GM18951 (cell line): ENCODE results near the gene ABCA5.

Experiments used
- POLR2A ChIP-seq: IDR thresholded peaks from 4 replicates; pipeline ENCODE4 v1.6.1; 2011; ENCODE audit warnings: mild to moderate bottlenecking; ENCODE audit not compliant: insufficient read length, insufficient read depth; ENCODE audit errors: extremely low read depth
- in situ Hi-C: fragments of 300-500 bp; cut with MboI; formaldehyde crosslinking; loops from one replicate; pipeline ENCODE4 v1.12.0; 2022; ENCODE audit warnings: low sequenced_read_pairs, mixed read lengths, inconsistent platforms; ENCODE audit not compliant: unreplicated experiment

Gene ABCA5

DNA sequence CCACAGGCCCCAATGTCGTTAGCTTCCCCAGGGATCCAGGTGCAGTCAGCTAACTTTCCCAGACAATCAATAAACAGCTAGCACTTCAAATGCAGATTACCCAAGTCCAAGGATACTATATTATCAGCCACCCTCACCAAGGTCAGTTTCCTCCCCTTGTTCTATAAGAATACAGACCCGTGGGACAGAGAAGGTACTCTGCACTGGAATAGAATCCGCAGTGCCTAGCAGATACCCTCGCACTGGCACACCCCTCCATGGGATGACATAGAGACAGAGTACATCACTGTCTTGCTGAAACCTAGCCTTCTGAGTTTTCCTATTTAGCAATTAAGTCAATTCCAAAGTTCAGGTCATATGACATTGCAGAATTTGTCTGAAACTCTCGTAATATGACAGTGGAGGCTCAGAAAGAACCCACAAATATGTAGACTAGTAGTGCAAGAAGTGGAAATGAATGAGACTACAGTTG lies 58.4 kb downstream of the ABCA5 start:
- no peak for TF ChIP-seq POLR2A
- in situ Hi-C loops: no loop called here

GRCh38 chr17:69267219-69267618 lies 59.7 kb downstream of the ABCA5 start:
- in situ Hi-C loops: no loop called here
- no peak for TF ChIP-seq POLR2A

- in situ Hi-C loops: no loop called here
- no peak for TF ChIP-seq POLR2A
These were observed 61.1 kb downstream of the ABCA5 start for GRCh38 chr17:69265873-69266272.

DNA sequence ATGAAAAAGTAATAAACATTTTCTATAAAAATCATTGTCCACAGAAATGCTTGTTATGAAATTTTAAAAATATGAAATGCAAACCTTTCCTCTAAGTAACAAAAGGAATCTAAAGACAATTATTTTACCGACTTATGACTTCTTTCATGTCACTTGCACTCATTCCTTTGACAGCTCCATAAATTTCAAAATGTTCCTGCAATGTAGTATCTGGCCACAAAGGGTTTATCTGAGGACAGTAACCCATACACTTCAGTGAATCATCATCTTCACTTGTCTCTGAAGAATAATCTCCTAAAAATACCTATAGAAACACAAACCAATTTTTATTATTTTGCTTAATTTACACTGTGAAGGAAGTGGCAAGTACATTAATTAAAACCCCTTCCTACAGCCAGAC lies 72.7 kb downstream of the ABCA5 start:
- no peak for TF ChIP-seq POLR2A
- in situ Hi-C loops: no loop called here

DNA sequence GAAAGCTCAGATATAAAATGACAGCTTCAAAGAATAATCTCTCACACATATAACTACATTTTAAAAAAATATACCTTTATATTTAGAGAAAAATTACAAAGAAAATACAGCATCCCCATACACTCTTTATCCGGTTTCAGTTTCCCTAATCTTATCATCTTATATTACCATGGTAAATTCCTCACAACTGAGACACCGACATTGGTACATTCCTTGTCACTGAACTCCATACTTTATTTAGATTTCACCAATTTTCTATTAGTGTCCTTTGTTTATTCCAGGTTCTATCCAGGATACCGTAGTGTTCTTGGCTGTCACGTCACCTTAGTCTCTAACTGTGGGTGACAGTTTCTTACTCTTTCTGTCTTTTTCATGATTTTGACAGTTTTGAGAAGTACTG lies 76.3 kb downstream of the ABCA5 start:
- no peak for TF ChIP-seq POLR2A
- in situ Hi-C loops: no loop called here

DNA sequence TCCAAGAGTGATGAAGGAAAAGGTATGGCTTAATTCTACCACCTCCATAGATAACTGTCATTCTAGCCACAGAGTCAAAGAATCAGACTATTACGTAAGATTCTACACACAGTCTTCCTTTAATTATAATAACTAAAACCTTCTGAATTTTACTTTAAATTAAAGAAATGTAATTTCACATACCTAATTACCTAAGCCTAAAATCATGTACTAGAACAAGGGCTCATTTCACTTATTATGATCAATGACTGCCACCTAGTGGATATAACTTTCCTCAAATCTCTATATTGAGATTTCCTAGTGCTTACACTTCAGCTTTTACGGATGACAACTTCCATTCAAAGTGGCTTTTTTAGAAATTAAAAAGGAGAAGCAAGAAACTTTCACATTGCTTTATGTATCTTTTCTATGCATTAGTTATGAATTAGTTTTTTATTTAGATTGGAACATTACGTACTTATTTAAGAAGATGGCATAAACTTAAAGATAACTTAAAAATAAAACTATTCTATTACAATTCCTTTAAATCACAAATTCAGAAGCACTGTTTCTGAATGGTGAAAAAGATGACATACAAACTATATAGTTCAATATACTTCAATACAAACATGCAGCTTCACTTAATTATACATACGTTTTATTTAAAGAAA lies 80.1 kb downstream of the ABCA5 start:
- no peak for TF ChIP-seq POLR2A
- in situ Hi-C loops: loop anchor here (25.0 kb wide), 1 partner anchor 710 kb away; no protein-coding TSS in a partner anchor

- TF ChIP-seq POLR2A: no peak
- in situ Hi-C loops: loop anchor here (25.0 kb wide), 1 partner anchor 709 kb away; no protein-coding TSS in a partner anchor
These were observed 80.7 kb downstream of the ABCA5 start for GRCh38 chr17:69246202-69246601.

DNA sequence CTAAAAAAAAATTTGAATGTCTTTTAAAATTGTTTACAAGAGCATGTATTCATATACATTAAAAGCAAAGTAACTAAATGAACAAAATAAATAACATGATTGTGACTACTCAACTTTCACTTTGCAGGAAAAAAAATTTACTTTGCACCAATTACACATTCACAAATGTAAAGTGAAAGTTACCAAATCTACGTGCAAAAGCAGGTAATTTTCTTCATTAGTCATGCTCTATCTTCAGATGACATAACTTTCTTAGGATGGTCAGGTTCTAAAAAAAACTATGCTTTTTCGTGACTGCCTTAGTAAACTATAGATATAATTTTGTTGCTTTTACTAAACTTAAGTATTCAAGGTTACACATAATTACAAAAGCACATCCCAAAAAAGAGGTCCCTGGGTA lies 81.3 kb downstream of the ABCA5 start:
- TF ChIP-seq POLR2A: no peak
- in situ Hi-C loops: loop anchor here (25.0 kb wide), 1 partner anchor 708 kb away; no protein-coding TSS in a partner anchor

- TF ChIP-seq POLR2A: no peak
- in situ Hi-C loops: loop anchor here (5.0 to 25.0 kb wide), 2 partner anchors 463 to 703 kb away; no protein-coding TSS in a partner anchor
These were observed 87.0 kb downstream of the ABCA5 start for GRCh38 chr17:69239611-69240600.

GRCh38 chr17:69236946-69237345 lies 90.0 kb downstream of the ABCA5 start:
- TF ChIP-seq POLR2A: no peak
- in situ Hi-C loops: loop anchor here (5.0 to 25.0 kb wide), 2 partner anchors 460 to 700 kb away; no protein-coding TSS in a partner anchor

- TF ChIP-seq POLR2A: no peak
- in situ Hi-C loops: loop anchor here (5.0 to 25.0 kb wide), 2 partner anchors 459 to 699 kb away; no protein-coding TSS in a partner anchor
These were observed 90.5 kb downstream of the ABCA5 start for GRCh38 chr17:69236464-69236863.

- in situ Hi-C loops: loop anchor here (5.0 to 25.0 kb wide), 2 partner anchors 458 to 698 kb away; no protein-coding TSS in a partner anchor
- no peak for TF ChIP-seq POLR2A
These were observed 91.4 kb downstream of the ABCA5 start for GRCh38 chr17:69235338-69236058.

DNA sequence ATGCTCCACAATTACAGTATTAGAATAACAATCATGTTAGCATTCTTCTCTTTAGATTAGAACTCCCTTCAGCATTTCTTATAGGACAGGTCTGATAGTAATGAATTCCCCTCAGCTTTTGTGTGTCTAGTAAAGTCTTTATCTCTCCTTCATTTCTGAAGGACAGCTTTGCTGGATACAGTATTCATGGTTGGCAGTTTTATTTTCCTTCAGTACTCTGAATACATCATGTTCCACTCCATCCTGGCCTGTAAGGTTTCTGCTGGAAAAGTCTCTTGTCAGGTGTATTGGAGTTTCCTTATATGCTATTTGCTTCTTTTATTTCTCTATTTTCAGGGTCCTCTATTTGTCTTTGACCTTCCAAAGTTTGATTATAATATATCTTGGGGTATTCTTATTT lies 94.3 kb downstream of the ABCA5 start:
- no peak for TF ChIP-seq POLR2A
- in situ Hi-C loops: loop anchor here (25.0 kb wide), 1 partner anchor 695 kb away; no protein-coding TSS in a partner anchor

DNA sequence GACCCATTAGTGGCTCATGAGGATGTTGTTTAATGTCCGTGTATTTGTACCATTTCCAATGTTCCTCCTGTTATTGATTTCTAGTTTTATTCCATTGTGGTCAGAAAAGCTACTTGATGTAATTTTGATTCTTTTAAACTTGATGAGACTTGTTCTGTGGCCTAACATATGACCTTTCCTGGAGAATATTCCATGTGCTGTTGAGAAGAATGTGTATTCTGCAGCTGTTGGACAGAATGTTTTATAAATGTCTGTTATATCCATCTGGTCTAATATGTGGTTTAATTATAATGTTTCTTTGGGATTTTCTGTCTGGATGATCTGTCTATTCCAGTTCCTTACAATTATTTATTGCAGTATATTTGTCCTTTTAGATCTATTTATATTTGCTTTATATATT lies 95.4 kb downstream of the ABCA5 start:
- TF ChIP-seq POLR2A: no peak
- in situ Hi-C loops: loop anchor here (25.0 kb wide), 1 partner anchor 694 kb away; no protein-coding TSS in a partner anchor
